Sigmoid colon (tissue), 3 donors: ENCODE data around the gene KIF26A.

Source experiments
- POLR2A ChIP-seq, 2 donors: fragments of 450-650 bp; IDR thresholded peaks; one replicate each; pipeline ENCODE4 v1.6.1; 2016; ENCODE audit warnings: antibody characterized with exemption in 2 of 2, mild to moderate bottlenecking in 2 of 2, moderate library complexity in 2 of 2
- TF ChIP-seq, protein P1 (sequence below), 4 experiments: fragments of 450-650 bp in 3 of 4; fragments of 200-600 bp in 1 of 4; IDR thresholded peaks; one replicate each; pipeline ENCODE4 v1.5.1; 2016 to 2019; ENCODE audit warnings: antibody characterized with exemption in 4 of 4, mild to moderate bottlenecking in 3 of 4, moderate library complexity in 2 of 4

GRCh38 chr14:104152246-104152575, 13.8 kb downstream of the KIF26A start:
- TF ChIP-seq, protein P1, sequence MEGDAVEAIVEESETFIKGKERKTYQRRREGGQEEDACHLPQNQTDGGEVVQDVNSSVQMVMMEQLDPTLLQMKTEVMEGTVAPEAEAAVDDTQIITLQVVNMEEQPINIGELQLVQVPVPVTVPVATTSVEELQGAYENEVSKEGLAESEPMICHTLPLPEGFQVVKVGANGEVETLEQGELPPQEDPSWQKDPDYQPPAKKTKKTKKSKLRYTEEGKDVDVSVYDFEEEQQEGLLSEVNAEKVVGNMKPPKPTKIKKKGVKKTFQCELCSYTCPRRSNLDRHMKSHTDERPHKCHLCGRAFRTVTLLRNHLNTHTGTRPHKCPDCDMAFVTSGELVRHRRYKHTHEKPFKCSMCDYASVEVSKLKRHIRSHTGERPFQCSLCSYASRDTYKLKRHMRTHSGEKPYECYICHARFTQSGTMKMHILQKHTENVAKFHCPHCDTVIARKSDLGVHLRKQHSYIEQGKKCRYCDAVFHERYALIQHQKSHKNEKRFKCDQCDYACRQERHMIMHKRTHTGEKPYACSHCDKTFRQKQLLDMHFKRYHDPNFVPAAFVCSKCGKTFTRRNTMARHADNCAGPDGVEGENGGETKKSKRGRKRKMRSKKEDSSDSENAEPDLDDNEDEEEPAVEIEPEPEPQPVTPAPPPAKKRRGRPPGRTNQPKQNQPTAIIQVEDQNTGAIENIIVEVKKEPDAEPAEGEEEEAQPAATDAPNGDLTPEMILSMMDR (IDR thresholded peaks at IDR 0.05): no peak
- no peak for TF ChIP-seq POLR2A (IDR thresholded peaks at IDR 0.05)
